ENCODE measurements around the gene AGRN. TPM values are rescaled to one million over a fixed set of nuclear protein-coding genes. Genes with fewer than 3 reads are reported as not detected.

Gene AGRN
- total and polyA plus RNA-seq, 7 donors: 2.8 to 54.4 (median 6.4) TPM

GRCh38 chr1:1024149-1024770 is 4.3 kb downstream of the AGRN start:
- no peaks in the 10 kb centered on the region for H3K9me3 ChIP-seq
- TF ChIP-seq POLR2AphosphoS5 (IDR thresholded peaks at IDR 0.05): no peak
- TF ChIP-seq CTCF (IDR thresholded peaks at IDR 0.05): no peak
- WGBS, 2 donors: 72 to 85% methylated on average over 9 of the region's 9 CpGs
- H3K4me1 ChIP-seq: peaks cover 0 to 20% (median 18%) of the 10 kb centered on the region in 4 donors
- H3K27ac ChIP-seq: no peak overlapping the region
- no peaks in the 10 kb centered on the region for H3K36me3 ChIP-seq
- H3K4me3 ChIP-seq: no peak overlapping the region
- no peak for DNase-seq
- intact Hi-C loops (cut with DNase I): loop anchor here (5.0 kb wide), 2 partner anchors 38 to 93 kb away; partner anchors contain the start of gene C1orf159
- peaks cover 0 to 4% (median 0%) of the 10 kb centered on the region in 3 donors for H3K27me3 ChIP-seq

GRCh38 chr1:1024771-1025699 is 5.1 kb downstream of the AGRN start:
- Histone ChIP-seq H3K27me3 (peaks cover 0 to 4% (median 0%) of the 10 kb centered on the region in 3 donors), H3K9me3 (no peaks in the 10 kb centered on the region), H3K4me1 (peaks cover 0 to 20% (median 18%) of the 10 kb centered on the region in 4 donors), H3K4me3 (no peak overlapping the region), H3K36me3 (no peaks in the 10 kb centered on the region), H3K27ac (no peak overlapping the region)
- no peak for TF ChIP-seq POLR2A (IDR thresholded peaks at IDR 0.05)
- no peak for TF ChIP-seq EP300 (IDR thresholded peaks at IDR 0.05)
- no peak for TF ChIP-seq POLR2AphosphoS5 (IDR thresholded peaks at IDR 0.05)
- no peak for TF ChIP-seq CTCF (IDR thresholded peaks at IDR 0.05)
- intact Hi-C loops (cut with DNase I): loop anchor here (5.0 kb wide), 2 partner anchors 37 to 92 kb away; partner anchors contain the start of gene C1orf159
- no peak for DNase-seq
- WGBS, 2 donors: 70 to 75% methylated on average over 31 of the region's 31 CpGs

GRCh38 chr1:1025730-1026129 is 5.8 kb downstream of the AGRN start:
- no peak overlapping the region for H3K4me3 ChIP-seq
- H3K27me3 ChIP-seq: peaks cover 0 to 2% (median 0%) of the 10 kb centered on the region in 3 donors
- no peak for DNase-seq
- H3K36me3 ChIP-seq: no peaks in the 10 kb centered on the region
- no peaks in the 10 kb centered on the region for H3K9me3 ChIP-seq
- TF ChIP-seq CTCF (IDR thresholded peaks at IDR 0.05) (no peak), POLR2AphosphoS5 (IDR thresholded peaks at IDR 0.05) (no peak), EP300 (IDR thresholded peaks at IDR 0.05) (no peak), POLR2A (IDR thresholded peaks at IDR 0.05) (no peak)
- H3K27ac ChIP-seq: no peak overlapping the region
- intact Hi-C loops (cut with DNase I): no loop called here
- 90 to 91% methylated on average over 10 of the region's 10 CpGs for WGBS, 2 donors
- H3K4me1 ChIP-seq: peaks cover 0 to 14% (median 11%) of the 10 kb centered on the region in 4 donors

GRCh38 chr1:1026599-1027413 is 6.9 kb downstream of the AGRN start:
- peaks cover 0 to 7% (median 0%) of the 10 kb centered on the region in 3 donors for H3K27me3 ChIP-seq
- H3K4me3 ChIP-seq: no peak overlapping the region
- TF ChIP-seq EP300 (IDR thresholded peaks at IDR 0.05): no peak
- TF ChIP-seq POLR2A (IDR thresholded peaks at IDR 0.05): no peak
- TF ChIP-seq CTCF (IDR thresholded peaks at IDR 0.05): no peak
- no peak for TF ChIP-seq POLR2AphosphoS5 (IDR thresholded peaks at IDR 0.05)
- no peaks in the 10 kb centered on the region for H3K9me3 ChIP-seq
- intact Hi-C loops (cut with DNase I): no loop called here
- no peaks in the 10 kb centered on the region for H3K36me3 ChIP-seq
- WGBS, 2 donors: 62 to 76% methylated on average over 21 of the region's 21 CpGs
- peaks cover 0 to 6% (median under 1%) of the 10 kb centered on the region in 4 donors for H3K4me1 ChIP-seq
- DNase-seq: no peak
- no peak overlapping the region for H3K27ac ChIP-seq
